Chondrocyte (in vitro differentiated cells): ENCODE measurements around the gene C1orf35. TPM values are rescaled to one million over a fixed set of nuclear protein-coding genes. Genes with fewer than 3 reads are reported as not detected.

ENCODE experiments used
- DNase-seq: peaks from one replicate; pipeline ENCODE4 v3.0.0; 2021; ENCODE audit warnings: mixed read lengths, low spot score
- H3K27ac Mint-ChIP-seq: one replicate; pipeline ENCODE4 v1.8.0; 2021; ENCODE audit warnings: mild to moderate bottlenecking, moderate library complexity, mixed read lengths; ENCODE audit not compliant: unreplicated experiment
- H3K27me3 Mint-ChIP-seq: 2 replicates; pipeline ENCODE4 v1.8.0; 2021; ENCODE audit warnings: low read depth, mixed read lengths
- H3K36me3 Mint-ChIP-seq: 2 replicates; pipeline ENCODE4 v1.8.0; 2021; ENCODE audit warnings: low read depth, mixed read lengths
- H3K4me1 Mint-ChIP-seq: 2 replicates; pipeline ENCODE4 v1.8.0; 2021; ENCODE audit warnings: low read depth, mild to moderate bottlenecking, mixed read lengths
- H3K4me3 Mint-ChIP-seq: one replicate; pipeline ENCODE4 v1.8.0; 2021; ENCODE audit warnings: mild to moderate bottlenecking, moderate library complexity, mixed read lengths; ENCODE audit not compliant: unreplicated experiment
- H3K9me3 Mint-ChIP-seq: 2 replicates; pipeline ENCODE4 v1.8.0; 2021; ENCODE audit warnings: low read depth, mixed read lengths
- CTCF ChIP-seq: fragments of 200-600 bp; sonication (generic); IDR thresholded peaks from 2 replicates; pipeline ENCODE4 v1.5.0; 2021; ENCODE audit warnings: antibody characterized with exemption, mild to moderate bottlenecking, moderate library complexity
- long read RNA-seq: library from polyadenylated mRNA; stranded (forward); transcript quantifications from one replicate; pipeline ENCODE4 v2.0.0, GENCODE V29; 2021
- total RNA-seq: library from RNA; stranded (reverse); gene quantifications from 3 replicates; pipeline ENCODE4 v1.2.1, GENCODE V29; 2021

The C1orf35 gene
- total RNA-seq: 12.9 to 15.1 TPM (median 13.3 TPM) in 3 replicates
- long read RNA-seq, transcript C1orf35-201 (8 exons, 1,427 nt): major isoform, 24 of 37 reads
- long read RNA-seq, partial matches to known transcripts: 5 of 37 reads
- long read RNA-seq, other reads (novel, unspliced or antisense): 8 of 37 reads

- no peaks in the 10 kb centered on the region for H3K27me3 Mint-ChIP-seq
- H3K27ac Mint-ChIP-seq: peak within 1 kb of the TSS; percentile 92
- H3K4me1 Mint-ChIP-seq: peaks cover 31% of the 10 kb centered on the region
- no peak for DNase-seq
- H3K9me3 Mint-ChIP-seq: no peaks in the 10 kb centered on the region
- H3K36me3 Mint-ChIP-seq: peaks cover 12% of the 10 kb centered on the region
- H3K4me3 Mint-ChIP-seq: peak within 1 kb of the TSS; percentile 91
- TF ChIP-seq CTCF: no peak
These were observed at the start of gene C1orf35 for GRCh38 chr1:228102791-228103620. Gene C1orf35, minus strand, starts transcription at chr1:228103325. Its CDS starts 98 bp downstream, at chr1:228103227.

- no peak for TF ChIP-seq CTCF
- H3K36me3 Mint-ChIP-seq: no peaks in the 10 kb centered on the region
- no peak overlapping the region for H3K27ac Mint-ChIP-seq
- DNase-seq: peak; percentile 84
- no peak overlapping the region for H3K4me3 Mint-ChIP-seq
- H3K4me1 Mint-ChIP-seq: no peaks in the 10 kb centered on the region
- H3K27me3 Mint-ChIP-seq: no peaks in the 10 kb centered on the region
- no peaks in the 10 kb centered on the region for H3K9me3 Mint-ChIP-seq
These were observed 49.8 kb upstream of the C1orf35 start for GRCh38 chr1:228152918-228153258.

- TF ChIP-seq CTCF: no peak
- no peaks in the 10 kb centered on the region for H3K4me1 Mint-ChIP-seq
- no peak overlapping the region for H3K27ac Mint-ChIP-seq
- DNase-seq: peak; percentile 91
- H3K36me3 Mint-ChIP-seq: no peaks in the 10 kb centered on the region
- H3K27me3 Mint-ChIP-seq: no peaks in the 10 kb centered on the region
- no peak overlapping the region for H3K4me3 Mint-ChIP-seq
- H3K9me3 Mint-ChIP-seq: no peaks in the 10 kb centered on the region
These were observed 49.2 kb upstream of the C1orf35 start for GRCh38 chr1:228152097-228152917.

GRCh38 chr1:228151180-228151925, 48.2 kb upstream of the C1orf35 start:
- no peak for TF ChIP-seq CTCF
- no peak overlapping the region for H3K4me3 Mint-ChIP-seq

More at GRCh38 chr1:228151180-228151925, 48.2 kb upstream of the C1orf35 start:
- H3K27me3 Mint-ChIP-seq: no peaks in the 10 kb centered on the region
- no peak for DNase-seq
- H3K27ac Mint-ChIP-seq: no peak overlapping the region
- no peaks in the 10 kb centered on the region for H3K9me3 Mint-ChIP-seq
- H3K4me1 Mint-ChIP-seq: no peaks in the 10 kb centered on the region
- H3K36me3 Mint-ChIP-seq: no peaks in the 10 kb centered on the region
